ENCODE data around the gene CYB5RL.

GRCh38 chr1:54227091-54227602 lies 27.3 kb upstream of the CYB5RL start:
- TF ChIP-seq, protein P1, sequence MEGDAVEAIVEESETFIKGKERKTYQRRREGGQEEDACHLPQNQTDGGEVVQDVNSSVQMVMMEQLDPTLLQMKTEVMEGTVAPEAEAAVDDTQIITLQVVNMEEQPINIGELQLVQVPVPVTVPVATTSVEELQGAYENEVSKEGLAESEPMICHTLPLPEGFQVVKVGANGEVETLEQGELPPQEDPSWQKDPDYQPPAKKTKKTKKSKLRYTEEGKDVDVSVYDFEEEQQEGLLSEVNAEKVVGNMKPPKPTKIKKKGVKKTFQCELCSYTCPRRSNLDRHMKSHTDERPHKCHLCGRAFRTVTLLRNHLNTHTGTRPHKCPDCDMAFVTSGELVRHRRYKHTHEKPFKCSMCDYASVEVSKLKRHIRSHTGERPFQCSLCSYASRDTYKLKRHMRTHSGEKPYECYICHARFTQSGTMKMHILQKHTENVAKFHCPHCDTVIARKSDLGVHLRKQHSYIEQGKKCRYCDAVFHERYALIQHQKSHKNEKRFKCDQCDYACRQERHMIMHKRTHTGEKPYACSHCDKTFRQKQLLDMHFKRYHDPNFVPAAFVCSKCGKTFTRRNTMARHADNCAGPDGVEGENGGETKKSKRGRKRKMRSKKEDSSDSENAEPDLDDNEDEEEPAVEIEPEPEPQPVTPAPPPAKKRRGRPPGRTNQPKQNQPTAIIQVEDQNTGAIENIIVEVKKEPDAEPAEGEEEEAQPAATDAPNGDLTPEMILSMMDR (IDR thresholded peaks at IDR 0.05), result no peak
- no peak for TF ChIP-seq POLR2AphosphoS5 (IDR thresholded peaks at IDR 0.05)
- no peak for TF ChIP-seq POLR2A (IDR thresholded peaks at IDR 0.05)

Data from breast epithelium (tissue), 3 donors.